Lower lobe of right lung (tissue), 2 donors: ENCODE measurements around the gene PEX10. TPM values are rescaled to one million over a fixed set of nuclear protein-coding genes. Genes with fewer than 3 reads are reported as not detected.

Experiments used
- ATAC-seq, 2 donors: fragments of 200-7000 bp; cut with Tn5 transposase; one replicate each; pipeline ENCODE4 v1.9.1; 2020 to 2022; ENCODE audit warnings: mild to moderate bottlenecking in 2 of 2, moderate library complexity in 2 of 2
- DNase-seq: peaks from one replicate; pipeline ENCODE4 v3.0.0-alpha.2; 2020
- H3K27ac ChIP-seq: fragments of 200-600 bp; one replicate; pipeline ENCODE4 v1.8.0; 2022
- H3K27me3 ChIP-seq: fragments of 200-600 bp; one replicate; pipeline ENCODE4 v1.8.0; 2022; ENCODE audit warnings: low read depth
- H3K36me3 ChIP-seq: fragments of 200-600 bp; one replicate; pipeline ENCODE4 v1.8.0; 2022; ENCODE audit warnings: mild to moderate bottlenecking
- H3K4me1 ChIP-seq: fragments of 200-600 bp; one replicate; pipeline ENCODE4 v1.8.0; 2022
- H3K4me3 ChIP-seq: fragments of 200-600 bp; one replicate; pipeline ENCODE4 v1.8.0; 2022; ENCODE audit warnings: mild to moderate bottlenecking
- H3K9me3 ChIP-seq: fragments of 200-600 bp; one replicate; pipeline ENCODE4 v1.8.0; 2022
- CTCF ChIP-seq: fragments of 200-600 bp; IDR thresholded peaks from one replicate; pipeline ENCODE4 v1.8.0; 2022; ENCODE audit warnings: antibody characterized with exemption, mild to moderate bottlenecking
- intact Hi-C: fragments of 100-400 bp; cut with DNase I; formaldehyde crosslinking; loops from one replicate; pipeline ENCODE4 v1.11.0; 2022
- total RNA-seq: library from RNA; stranded (reverse); fragmentation: NEBNext Ultra II Directional; extraction: Animal tissue kit (Norgen Biotek cat#: 25700); gene quantifications from one replicate; pipeline ENCODE4 v1.2.1, GENCODE V29; 2021
- donor health status: DM: no; HTN: yes; CAD: no; lungs with severe emphysema.

PEX10 gene
- total RNA-seq, 1 donor from 2014 or later: 12.4 TPM

GRCh38 chr1:2417083-2417832 lies 4.9 kb upstream of the PEX10 start:
- H3K27ac ChIP-seq: peak overlapping the region; percentile 62
- peaks cover 23% of the 10 kb centered on the region for H3K4me1 ChIP-seq
- ATAC-seq (no peak), DNase-seq (no peak)
- peaks cover 56% of the 10 kb centered on the region for H3K27me3 ChIP-seq
- H3K36me3 ChIP-seq: no peaks in the 10 kb centered on the region
- no peak for TF ChIP-seq CTCF
- no peak overlapping the region for H3K4me3 ChIP-seq
- intact Hi-C loops: no loop called here
- no peaks in the 10 kb centered on the region for H3K9me3 ChIP-seq

GRCh38 chr1:2416403-2416802 lies 4.0 kb upstream of the PEX10 start:
- ATAC-seq (no peak), DNase-seq (no peak)
- intact Hi-C loops: no loop called here
- Histone ChIP-seq H3K27me3 (peaks cover 56% of the 10 kb centered on the region), H3K4me3 (peak overlapping the region; percentile 34), H3K4me1 (peaks cover 29% of the 10 kb centered on the region), H3K27ac (peak overlapping the region; percentile 62), H3K9me3 (no peaks in the 10 kb centered on the region), H3K36me3 (no peaks in the 10 kb centered on the region)
- TF ChIP-seq CTCF: no peak

- DNase-seq (no peak), ATAC-seq (no peak)
- no peaks in the 10 kb centered on the region for H3K36me3 ChIP-seq
- H3K27ac ChIP-seq: peak overlapping the region; percentile 62
- TF ChIP-seq CTCF: no peak
- H3K4me3 ChIP-seq: peak overlapping the region; percentile 34
- H3K4me1 ChIP-seq: peaks cover 32% of the 10 kb centered on the region
- H3K27me3 ChIP-seq: peaks cover 56% of the 10 kb centered on the region
- H3K9me3 ChIP-seq: no peaks in the 10 kb centered on the region
- intact Hi-C loops: no loop called here
Observed at GRCh38 chr1:2415801-2416208, 3.4 kb upstream of the PEX10 start.

GRCh38 chr1:2415337-2415736 lies 3.0 kb upstream of the PEX10 start:
- TF ChIP-seq CTCF: no peak
- peaks cover 32% of the 10 kb centered on the region for H3K4me1 ChIP-seq
- H3K27me3 ChIP-seq: peaks cover 53% of the 10 kb centered on the region
- no peaks in the 10 kb centered on the region for H3K36me3 ChIP-seq
- peak overlapping the region; percentile 62 for H3K27ac ChIP-seq
- no peaks in the 10 kb centered on the region for H3K9me3 ChIP-seq
- no peak for DNase-seq
- H3K4me3 ChIP-seq: peak overlapping the region; percentile 34
- ATAC-seq: no peak
- intact Hi-C loops: no loop called here

GRCh38 chr1:2414297-2414958 lies 2.1 kb upstream of the PEX10 start:
- TF ChIP-seq CTCF: peak; percentile 92
- Histone ChIP-seq H3K9me3 (no peaks in the 10 kb centered on the region), H3K4me1 (peaks cover 32% of the 10 kb centered on the region), H3K27me3 (peaks cover 43% of the 10 kb centered on the region), H3K36me3 (no peaks in the 10 kb centered on the region), H3K4me3 (no peak overlapping the region), H3K27ac (peak overlapping the region; percentile 18)
- DNase-seq (peak; percentile 83), ATAC-seq (peak; percentile 32 to 47)
- intact Hi-C loops: no loop called here
